ENCODE measurements around the gene ZMYND10.

Gene ZMYND10

GRCh38 chr3:50382722-50383121 is 37.2 kb upstream of the ZMYND10 start:
- Histone ChIP-seq H3K36me3 (ENCODE audit: insufficient read depth, low read length) (no peaks in the 10 kb centered on the region), H4K20me1 (ENCODE audit: insufficient read depth, low read length, poor library complexity, severe bottlenecking) (no peaks in the 10 kb centered on the region), H3K4me3 (ENCODE audit: low read length, poor library complexity, severe bottlenecking) (no peak overlapping the region), H3K9me3 (ENCODE audit: insufficient read depth, low read depth, low read length) (no peaks in the 10 kb centered on the region), H3K9ac (ENCODE audit: low read depth, low read length, poor library complexity, severe bottlenecking) (no peak overlapping the region), H3K4me2 (ENCODE audit: low read depth, low read length, poor library complexity, severe bottlenecking) (no peak overlapping the region), H3K9me2 (replicated peaks; ENCODE audit: low read depth, low read length) (no peaks in the 10 kb centered on the region), H3F3A (ENCODE audit: low read depth) (no peaks in the 10 kb centered on the region), H3K27me3 (ENCODE audit: insufficient read depth, low read length, poor library complexity, severe bottlenecking) (no peaks in the 10 kb centered on the region), H3K79me2 (ENCODE audit: insufficient read depth, low read length) (no peaks in the 10 kb centered on the region), H2AFZ (ENCODE audit: low read length) (no peak overlapping the region), H3K4me1 (ENCODE audit: insufficient read depth, low read length, poor library complexity, severe bottlenecking) (no peaks in the 10 kb centered on the region)
- no peak for TF ChIP-seq CTCF (conservative IDR thresholded peaks at IDR 0.05; ENCODE audit: low read length)
- TF ChIP-seq EZH2phosphoT487 (IDR thresholded peaks at IDR 0.05; ENCODE audit: borderline replicate concordance) = no peak

- no peaks in the 10 kb centered on the region for H3K4me1 ChIP-seq (ENCODE audit: insufficient read depth, low read length, poor library complexity, severe bottlenecking)
Observed at GRCh38 chr3:50381383-50381782, 35.9 kb upstream of the ZMYND10 start.

GRCh38 chr3:50380405-50381085 is 35.0 kb upstream of the ZMYND10 start:
- Histone ChIP-seq H3K9ac (ENCODE audit: low read depth, low read length, poor library complexity, severe bottlenecking) (no peak overlapping the region), H3K4me1 (ENCODE audit: insufficient read depth, low read length, poor library complexity, severe bottlenecking) (no peaks in the 10 kb centered on the region), H3K36me3 (ENCODE audit: insufficient read depth, low read length) (no peaks in the 10 kb centered on the region), H3K27me3 (ENCODE audit: insufficient read depth, low read length, poor library complexity, severe bottlenecking) (no peaks in the 10 kb centered on the region), H3F3A (ENCODE audit: low read depth) (no peaks in the 10 kb centered on the region), H4K20me1 (ENCODE audit: insufficient read depth, low read length, poor library complexity, severe bottlenecking) (no peaks in the 10 kb centered on the region), H3K9me2 (replicated peaks; ENCODE audit: low read depth, low read length) (no peaks in the 10 kb centered on the region), H3K79me2 (ENCODE audit: insufficient read depth, low read length) (no peaks in the 10 kb centered on the region), H3K4me3 (ENCODE audit: low read length, poor library complexity, severe bottlenecking) (no peak overlapping the region), H3K4me2 (ENCODE audit: low read depth, low read length, poor library complexity, severe bottlenecking) (no peak overlapping the region), H3K9me3 (ENCODE audit: insufficient read depth, low read depth, low read length) (no peaks in the 10 kb centered on the region), H2AFZ (ENCODE audit: low read length) (no peak overlapping the region)
- TF ChIP-seq CTCF (conservative IDR thresholded peaks at IDR 0.05; ENCODE audit: low read length) (no peak), EZH2phosphoT487 (IDR thresholded peaks at IDR 0.05; ENCODE audit: borderline replicate concordance) (no peak)

More at GRCh38 chr3:50381383-50381782, 35.9 kb upstream of the ZMYND10 start:
- no peaks in the 10 kb centered on the region for H3F3A ChIP-seq (ENCODE audit: low read depth)
- TF ChIP-seq CTCF (conservative IDR thresholded peaks at IDR 0.05; ENCODE audit: low read length) (no peak), EZH2phosphoT487 (IDR thresholded peaks at IDR 0.05; ENCODE audit: borderline replicate concordance) (no peak)
- no peaks in the 10 kb centered on the region for H3K36me3 ChIP-seq (ENCODE audit: insufficient read depth, low read length)
- no peaks in the 10 kb centered on the region for H3K9me2 ChIP-seq (replicated peaks; ENCODE audit: low read depth, low read length)
- no peak overlapping the region for H2AFZ ChIP-seq (ENCODE audit: low read length)
- H3K27me3 ChIP-seq (ENCODE audit: insufficient read depth, low read length, poor library complexity, severe bottlenecking) = no peaks in the 10 kb centered on the region
- H3K79me2 ChIP-seq (ENCODE audit: insufficient read depth, low read length) = no peaks in the 10 kb centered on the region
- H3K4me2 ChIP-seq (ENCODE audit: low read depth, low read length, poor library complexity, severe bottlenecking) = no peak overlapping the region
- H3K9me3 ChIP-seq (ENCODE audit: insufficient read depth, low read depth, low read length) = no peaks in the 10 kb centered on the region
- H4K20me1 ChIP-seq (ENCODE audit: insufficient read depth, low read length, poor library complexity, severe bottlenecking) = no peaks in the 10 kb centered on the region
- no peak overlapping the region for H3K9ac ChIP-seq (ENCODE audit: low read depth, low read length, poor library complexity, severe bottlenecking)
- no peak overlapping the region for H3K4me3 ChIP-seq (ENCODE audit: low read length, poor library complexity, severe bottlenecking)
